ENCODE data around the gene APOC4. TPM values are rescaled to one million over a fixed set of nuclear protein-coding genes. Genes with fewer than 3 reads are reported as not detected.

APOC4 gene
- total RNA-seq, 4 donors from 2014 or later = not detected

GRCh38 chr19:44988896-44989556 is 47.0 kb downstream of the APOC4 start:
- no peaks in the 10 kb centered on the region for H3K4me1 ChIP-seq
- DNase-seq (ENCODE audit: low spot score in 2 of 2) = peak; percentile 24 to 41
- TF ChIP-seq POLR2A (IDR thresholded peaks at IDR 0.05) (no peak), EP300 (IDR thresholded peaks at IDR 0.05) (no peak)
- TF ChIP-seq, protein P1, sequence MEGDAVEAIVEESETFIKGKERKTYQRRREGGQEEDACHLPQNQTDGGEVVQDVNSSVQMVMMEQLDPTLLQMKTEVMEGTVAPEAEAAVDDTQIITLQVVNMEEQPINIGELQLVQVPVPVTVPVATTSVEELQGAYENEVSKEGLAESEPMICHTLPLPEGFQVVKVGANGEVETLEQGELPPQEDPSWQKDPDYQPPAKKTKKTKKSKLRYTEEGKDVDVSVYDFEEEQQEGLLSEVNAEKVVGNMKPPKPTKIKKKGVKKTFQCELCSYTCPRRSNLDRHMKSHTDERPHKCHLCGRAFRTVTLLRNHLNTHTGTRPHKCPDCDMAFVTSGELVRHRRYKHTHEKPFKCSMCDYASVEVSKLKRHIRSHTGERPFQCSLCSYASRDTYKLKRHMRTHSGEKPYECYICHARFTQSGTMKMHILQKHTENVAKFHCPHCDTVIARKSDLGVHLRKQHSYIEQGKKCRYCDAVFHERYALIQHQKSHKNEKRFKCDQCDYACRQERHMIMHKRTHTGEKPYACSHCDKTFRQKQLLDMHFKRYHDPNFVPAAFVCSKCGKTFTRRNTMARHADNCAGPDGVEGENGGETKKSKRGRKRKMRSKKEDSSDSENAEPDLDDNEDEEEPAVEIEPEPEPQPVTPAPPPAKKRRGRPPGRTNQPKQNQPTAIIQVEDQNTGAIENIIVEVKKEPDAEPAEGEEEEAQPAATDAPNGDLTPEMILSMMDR (IDR thresholded peaks at IDR 0.05) = peak; percentile 31 to 53 (median 38)
- no peak overlapping the region for H3K4me3 ChIP-seq
- H3K27ac ChIP-seq = no peak overlapping the region
- H3K36me3 ChIP-seq = peaks cover 0 to 100% (median 15%) of the 10 kb centered on the region in 3 donors
- 69 to 74% methylated on average over 15 of the region's 15 CpGs for WGBS, 2 donors
- no peaks in the 10 kb centered on the region for H3K9me3 ChIP-seq
- no peaks in the 10 kb centered on the region for H3K27me3 ChIP-seq

GRCh38 chr19:44990459-44990858 is 48.4 kb downstream of the APOC4 start:
- no peak for DNase-seq (ENCODE audit: low spot score in 2 of 2)
- no peak overlapping the region for H3K27ac ChIP-seq
- no peaks in the 10 kb centered on the region for H3K9me3 ChIP-seq
- no peaks in the 10 kb centered on the region for H3K27me3 ChIP-seq
- H3K4me3 ChIP-seq = no peak overlapping the region
- 80 to 87% methylated on average over 13 to 14 of the region's 14 CpGs for WGBS, 2 donors
- TF ChIP-seq EP300 (IDR thresholded peaks at IDR 0.05) = no peak
- TF ChIP-seq POLR2A (IDR thresholded peaks at IDR 0.05) = no peak
- TF ChIP-seq, protein P1 (IDR thresholded peaks at IDR 0.05) = no peak
- no peaks in the 10 kb centered on the region for H3K4me1 ChIP-seq
- H3K36me3 ChIP-seq = peaks cover 0 to 92% (median 8%) of the 10 kb centered on the region in 3 donors

DNA sequence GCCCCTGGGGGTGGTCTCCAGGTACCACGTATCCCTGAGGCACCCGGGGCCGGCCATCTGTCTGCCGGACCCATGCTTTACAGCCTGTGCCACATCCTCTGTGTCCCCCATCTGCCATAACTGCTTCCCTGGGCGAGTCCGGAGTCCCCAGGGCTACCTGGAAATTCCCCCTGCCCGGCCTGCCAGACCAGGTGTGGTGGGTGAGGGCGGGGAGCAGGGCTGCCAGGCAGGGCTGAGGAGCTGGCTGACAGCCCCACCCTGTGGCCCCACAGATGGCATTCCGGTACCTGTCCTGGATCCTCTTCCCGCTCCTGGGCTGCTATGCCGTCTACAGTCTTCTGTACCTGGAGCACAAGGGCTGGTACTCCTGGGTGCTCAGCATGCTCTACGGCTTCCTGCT is 48.9 kb downstream of the APOC4 start:
- H3K4me3 ChIP-seq = no peak overlapping the region
- TF ChIP-seq EP300 (IDR thresholded peaks at IDR 0.05) (no peak), POLR2A (IDR thresholded peaks at IDR 0.05) (no peak)
- TF ChIP-seq, protein P1 (IDR thresholded peaks at IDR 0.05) = no peak
- H3K4me1 ChIP-seq = no peaks in the 10 kb centered on the region
- H3K27me3 ChIP-seq = no peaks in the 10 kb centered on the region
- DNase-seq (ENCODE audit: low spot score in 2 of 2) = no peak
- 88 to 91% methylated on average over 5 to 12 of the region's 12 CpGs for WGBS, 2 donors
- no peak overlapping the region for H3K27ac ChIP-seq
- no peaks in the 10 kb centered on the region for H3K9me3 ChIP-seq
- H3K36me3 ChIP-seq = peaks cover 0 to 87% (median 8%) of the 10 kb centered on the region in 3 donors

GRCh38 chr19:44992336-44993163 is 50.5 kb downstream of the APOC4 start:
- no peaks in the 10 kb centered on the region for H3K9me3 ChIP-seq
- no peaks in the 10 kb centered on the region for H3K27me3 ChIP-seq
- no peak overlapping the region for H3K4me3 ChIP-seq
- TF ChIP-seq POLR2A (IDR thresholded peaks at IDR 0.05) (no peak), EP300 (IDR thresholded peaks at IDR 0.05) (no peak)
- TF ChIP-seq, protein P1 (IDR thresholded peaks at IDR 0.05) = no peak
- H3K4me1 ChIP-seq = no peaks in the 10 kb centered on the region
- no peak for DNase-seq (ENCODE audit: low spot score in 2 of 2)
- 92 to 93% methylated on average over 36 to 41 of the region's 44 CpGs for WGBS, 2 donors
- no peak overlapping the region for H3K27ac ChIP-seq
- peaks cover 0 to 71% (median 2%) of the 10 kb centered on the region in 3 donors for H3K36me3 ChIP-seq

DNA sequence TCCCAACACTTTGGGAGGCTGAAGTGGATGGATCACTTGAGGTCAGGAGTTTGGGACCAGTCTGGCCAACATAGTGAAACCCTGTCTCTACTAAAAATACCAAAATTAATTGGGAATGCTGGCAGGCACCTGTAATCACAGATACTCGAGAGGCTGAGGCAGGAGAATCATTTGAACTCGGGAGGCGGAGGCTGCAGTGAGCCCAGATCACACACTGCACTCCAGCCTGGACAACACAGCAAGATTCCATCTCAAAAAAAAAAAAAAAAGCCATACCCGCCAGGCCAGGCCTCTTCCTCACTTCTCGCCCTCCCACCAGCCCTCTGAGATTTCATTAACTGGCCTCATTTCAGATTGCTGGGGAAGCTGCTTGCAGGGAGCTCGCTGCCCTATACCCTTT is 51.5 kb downstream of the APOC4 start:
- Histone ChIP-seq H3K4me3 (no peak overlapping the region), H3K27ac (no peak overlapping the region), H3K9me3 (no peaks in the 10 kb centered on the region), H3K4me1 (no peaks in the 10 kb centered on the region), H3K27me3 (no peaks in the 10 kb centered on the region), H3K36me3 (peaks cover 0 to 61% (median 0%) of the 10 kb centered on the region in 3 donors)
- WGBS, 2 donors = 75 to 85% methylated on average over 6 of the region's 6 CpGs
- no peak for DNase-seq (ENCODE audit: low spot score in 2 of 2)
- TF ChIP-seq EP300 (IDR thresholded peaks at IDR 0.05) (no peak), POLR2A (IDR thresholded peaks at IDR 0.05) (no peak)
- TF ChIP-seq, protein P1 (IDR thresholded peaks at IDR 0.05) = no peak
